Muscle layer of colon (tissue), 2 donors: ENCODE results near the gene HTR4.

Experiments used
- H3K27ac ChIP-seq: one replicate; pipeline ENCODE4 v1.7.0; 2013; ENCODE audit warnings: low read depth, mild to moderate bottlenecking, low read length, moderate library complexity
- H3K27me3 ChIP-seq, 2 donors: one replicate each; pipeline ENCODE4 v1.7.0; 2013; ENCODE audit warnings: low read length in 2 of 2, mild to moderate bottlenecking in 2 of 2; ENCODE audit not compliant: insufficient read depth in 2 of 2, control insufficient read depth in 1 of 2
- H3K36me3 ChIP-seq: one replicate; pipeline ENCODE4 v1.7.0; 2013; ENCODE audit warnings: mild to moderate bottlenecking, low read length; ENCODE audit not compliant: insufficient read depth
- H3K4me1 ChIP-seq: one replicate; pipeline ENCODE4 v1.7.0; 2013; ENCODE audit warnings: mild to moderate bottlenecking, low read length; ENCODE audit not compliant: insufficient read depth
- H3K4me3 ChIP-seq, 2 donors: one replicate each; pipeline ENCODE4 v1.7.0; 2013; ENCODE audit warnings: low read length in 2 of 2, low read depth in 1 of 2, mild to moderate bottlenecking in 1 of 2, moderate library complexity in 1 of 2
- H3K9ac ChIP-seq: one replicate; pipeline ENCODE4 v1.7.0; 2013; ENCODE audit warnings: low read length
- H3K9me3 ChIP-seq: one replicate; pipeline ENCODE4 v1.7.0; 2013; ENCODE audit warnings: mild to moderate bottlenecking, low read length
- donor health status: abdominal sarcoma.
- donor health status: Adenocarcinoma of cecum.

The HTR4 gene

GRCh38 chr5:148443998-148444397 is 210.3 kb downstream of the HTR4 start:
- H3K4me1 ChIP-seq = peaks cover 13% of the 10 kb centered on the region
- no peaks in the 10 kb centered on the region for H3K9me3 ChIP-seq
- H3K27ac ChIP-seq = no peak overlapping the region
- H3K9ac ChIP-seq = no peak overlapping the region
- H3K4me3 ChIP-seq = no peak overlapping the region
- H3K27me3 ChIP-seq = no peaks in the 10 kb centered on the region
- H3K36me3 ChIP-seq = peaks cover 29% of the 10 kb centered on the region

DNA sequence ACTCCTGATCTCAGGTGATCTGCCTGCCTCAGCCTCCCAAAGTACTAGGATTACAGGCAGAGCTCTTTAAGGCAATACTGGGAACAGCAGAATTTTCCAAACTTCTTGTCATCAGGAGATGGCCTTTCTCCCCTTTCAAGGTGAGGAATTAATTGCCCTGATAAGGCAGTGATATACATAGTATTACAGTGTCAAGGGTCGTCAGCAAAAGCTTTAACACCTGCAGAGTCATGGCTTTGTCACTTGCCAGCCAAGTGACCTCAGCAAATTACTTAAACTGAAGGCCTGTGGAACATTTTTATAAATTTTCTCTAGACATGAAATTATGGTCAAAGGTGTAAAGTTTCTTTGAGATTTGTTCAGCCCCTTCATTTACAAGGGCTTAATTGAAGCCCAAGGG is 211.1 kb downstream of the HTR4 start:
- no peak overlapping the region for H3K9ac ChIP-seq
- H3K27ac ChIP-seq = no peak overlapping the region
- no peaks in the 10 kb centered on the region for H3K27me3 ChIP-seq
- peaks cover 15% of the 10 kb centered on the region for H3K4me1 ChIP-seq
- H3K36me3 ChIP-seq = peaks cover 34% of the 10 kb centered on the region
- H3K4me3 ChIP-seq = no peak overlapping the region
- H3K9me3 ChIP-seq = no peaks in the 10 kb centered on the region

GRCh38 chr5:148438933-148439332 is 215.4 kb downstream of the HTR4 start:
- H3K4me1 ChIP-seq = peaks cover 4% of the 10 kb centered on the region
- H3K27ac ChIP-seq = no peak overlapping the region
- H3K27me3 ChIP-seq = no peaks in the 10 kb centered on the region
- no peak overlapping the region for H3K4me3 ChIP-seq
- H3K9ac ChIP-seq = no peak overlapping the region
- H3K36me3 ChIP-seq = peaks cover 51% of the 10 kb centered on the region
- no peaks in the 10 kb centered on the region for H3K9me3 ChIP-seq

DNA sequence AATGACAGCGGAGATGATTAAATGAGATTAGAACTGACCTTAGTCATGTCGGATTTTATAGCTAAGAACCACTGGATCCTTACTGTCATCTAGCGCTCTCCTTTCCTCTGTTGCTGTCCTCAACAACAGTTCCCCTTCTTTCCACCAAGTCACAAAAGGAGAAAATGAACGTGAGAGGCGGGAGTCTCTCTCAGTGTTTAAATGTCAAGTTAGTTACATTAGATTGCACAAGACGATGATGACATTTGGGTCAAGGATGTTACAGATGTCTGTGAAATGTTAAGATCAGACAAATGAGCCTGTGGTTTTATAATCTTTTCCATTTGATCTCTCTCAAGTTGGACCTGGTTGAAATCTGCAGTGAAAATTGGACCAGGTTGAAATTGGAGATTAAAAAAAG is 217.1 kb downstream of the HTR4 start:
- Histone ChIP-seq H3K4me3 (no peak overlapping the region), H3K36me3 (peaks cover 55% of the 10 kb centered on the region), H3K9ac (no peak overlapping the region), H3K9me3 (no peaks in the 10 kb centered on the region), H3K27me3 (no peaks in the 10 kb centered on the region), H3K4me1 (peaks cover 4% of the 10 kb centered on the region), H3K27ac (no peak overlapping the region)

- Histone ChIP-seq H3K27me3 (no peaks in the 10 kb centered on the region), H3K4me1 (peaks cover 4% of the 10 kb centered on the region), H3K4me3 (no peak overlapping the region), H3K9ac (no peak overlapping the region), H3K27ac (no peak overlapping the region), H3K36me3 (peaks cover 49% of the 10 kb centered on the region), H3K9me3 (no peaks in the 10 kb centered on the region)
Observed at GRCh38 chr5:148436029-148436428, 218.3 kb downstream of the HTR4 start.

DNA sequence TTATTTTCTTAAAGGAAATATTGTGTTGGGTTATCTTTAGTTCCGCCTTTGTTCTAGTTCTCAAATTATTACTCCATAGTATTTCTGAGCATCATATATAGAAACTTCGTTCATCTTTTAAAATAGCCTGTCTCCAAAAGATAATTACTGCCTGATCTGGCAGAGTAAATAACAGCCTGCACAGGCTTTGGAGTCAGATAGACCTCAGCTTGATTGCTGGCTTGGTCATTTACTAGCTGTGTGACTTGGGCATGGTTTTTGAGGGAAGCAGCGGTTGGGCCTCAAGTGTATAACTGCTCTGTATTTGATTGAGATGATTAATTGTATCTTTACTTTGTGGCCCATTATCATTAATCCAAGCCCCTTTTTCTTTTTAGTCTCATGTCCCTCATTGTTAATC is 220.5 kb downstream of the HTR4 start:
- peaks cover 29% of the 10 kb centered on the region for H3K36me3 ChIP-seq
- H3K9me3 ChIP-seq = no peaks in the 10 kb centered on the region
- no peak overlapping the region for H3K27ac ChIP-seq

More for the DNA sequence above, 220.5 kb downstream of the HTR4 start:
- Histone ChIP-seq H3K27me3 (no peaks in the 10 kb centered on the region), H3K9ac (no peak overlapping the region), H3K4me3 (no peak overlapping the region), H3K4me1 (no peaks in the 10 kb centered on the region)
